Bronchial smooth muscle cell (primary cell): Measurements from ENCODE around the gene DDX17. TPM values are rescaled to one million over a fixed set of nuclear protein-coding genes. Genes with fewer than 3 reads are reported as not detected.

Experiments used
- total RNA-seq: library from RNA; depleted of rRNA; stranded (reverse); fragments of >200 nt; gene quantifications from 2 replicates; pipeline ENCODE4 v1.2.1, GENCODE V29; 2014

Gene DDX17
- total RNA-seq: 311 and 366 TPM in 2 replicates

GRCh38 chr22:38506118-38506962 lies at the start of gene DDX17:
Gene DDX17, minus strand, starts transcription at chr22:38506311.

GRCh38 chr22:38467904-38468442 lies 38.1 kb downstream of the DDX17 start, which contains the start of gene KDELR3:
Gene KDELR3, plus strand, starts transcription at chr22:38468096. Its CDS starts 138 bp downstream, at chr22:38468234.

GRCh38 chr22:38455076-38455529 lies 51.0 kb downstream of the DDX17 start, which contains the start of gene KCNJ4:
Gene KCNJ4, minus strand, starts transcription at chr22:38455199. Its CDS starts 27,067 bp downstream, at chr22:38428132.

Other genes with a start within 250 kb of the DDX17 start
- 14.1 and 15.4 TPM in 2 replicates for gene TMEM184B, start 233.3 kb downstream of the DDX17 start, total RNA-seq
- 59.6 and 79.3 TPM in 2 replicates for gene CSNK1E, start 188.9 kb downstream of the DDX17 start, total RNA-seq
- gene KCNJ4, start 51.1 kb downstream of the DDX17 start, total RNA-seq: not detected in 2 replicates
- gene KDELR3, start 38.2 kb downstream of the DDX17 start, total RNA-seq: 43.8 and 67.6 TPM in 2 replicates
- 6.9 and 8.0 TPM in 2 replicates for gene DMC1, start 63.9 kb upstream of the DDX17 start, total RNA-seq
- gene FAM227A, start 150.1 kb upstream of the DDX17 start, total RNA-seq: 1.1 and 2.5 TPM in 2 replicates
- gene CBY1, start 150.3 kb upstream of the DDX17 start, total RNA-seq: 17.8 TPM in 2 replicates
- gene TOMM22, start 175.6 kb upstream of the DDX17 start, total RNA-seq: 50.0 and 72.0 TPM in 2 replicates
- gene JOSD1, start 194.6 kb upstream of the DDX17 start, total RNA-seq: 33.3 and 34.2 TPM in 2 replicates
- gene GTPBP1, start 199.6 kb upstream of the DDX17 start, total RNA-seq: 16.1 and 36.7 TPM in 2 replicates
- 31.8 and 40.4 TPM in 2 replicates for gene SUN2, start 249.7 kb upstream of the DDX17 start, total RNA-seq